ENCODE measurements around the gene MYO16.

DNA sequence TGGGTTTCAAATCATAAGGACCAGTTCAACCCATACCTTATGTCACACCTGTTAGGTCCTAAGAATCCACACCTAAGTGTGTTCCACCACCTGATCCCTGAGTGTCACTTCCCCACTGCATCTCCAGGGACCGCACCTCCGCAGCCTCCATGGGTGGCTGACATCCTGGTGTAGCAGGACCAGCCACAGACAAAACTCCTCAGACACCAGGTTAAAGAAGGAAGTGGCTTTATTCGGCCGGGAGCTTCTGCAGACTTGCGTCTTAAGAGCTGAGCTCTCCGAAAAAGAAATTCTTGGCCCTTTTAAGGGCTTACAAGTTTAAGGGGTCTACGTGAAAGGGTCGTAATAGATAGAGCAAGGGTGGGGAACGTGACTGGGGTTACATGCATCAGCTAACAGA lies 509.9 kb downstream of the MYO16 start:
- TF ChIP-seq SPI1 (IDR thresholded peaks at IDR 0.05; ENCODE audit: low read depth, low read length) (no peak), TAF1 (IDR thresholded peaks at IDR 0.05; ENCODE audit: low read depth, low read length) (no peak), POLR2AphosphoS5 (IDR thresholded peaks at IDR 0.05; ENCODE audit: low read depth, low read length) (no peak), POLR2A (IDR thresholded peaks at IDR 0.05; ENCODE audit: low read depth, low read length) (no peak), PAX5 (IDR thresholded peaks at IDR 0.05; ENCODE audit: insufficient read depth, low read length, severe bottlenecking) (no peak), POU2F2 (IDR thresholded peaks at IDR 0.05; ENCODE audit: low read depth, low read length) (no peak)

Data from GM12891 (cell line).